Activated CD4-positive, alpha-beta T cell treated with anti-CD3 and anti-CD28 coated beads, Interleukin-2, Interleukin-6, amounts not matched to agents 100 ng/mL and 50 ng/mL, durations not matched to agents 16 hours and 8 hours (primary cell): ENCODE data around the gene EAF1.

Experiments
- DNase-seq: peaks from one replicate; pipeline ENCODE4 v3.0.0-alpha.2; 2020

Gene EAF1

DNA sequence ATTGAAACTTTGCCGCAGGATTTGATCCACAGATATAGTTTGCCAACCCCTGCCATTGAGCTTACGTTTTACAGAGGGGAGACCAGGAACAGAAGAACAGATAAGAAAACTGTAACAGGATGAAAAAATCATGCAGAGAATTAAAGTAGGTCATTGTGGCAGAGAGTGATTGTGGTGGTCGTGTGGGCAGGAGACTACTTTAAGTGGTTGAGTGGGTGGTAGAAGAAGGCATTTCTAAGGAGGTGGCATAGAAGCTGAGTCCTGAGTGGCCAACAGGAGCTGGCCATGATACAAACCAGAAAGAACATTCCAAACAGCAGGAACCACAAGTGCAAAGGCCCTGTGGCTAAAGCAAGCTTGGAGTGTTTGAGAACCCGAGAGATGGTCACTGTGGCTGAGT, 59.6 kb downstream of the EAF1 start:
- no peak for DNase-seq

DNA sequence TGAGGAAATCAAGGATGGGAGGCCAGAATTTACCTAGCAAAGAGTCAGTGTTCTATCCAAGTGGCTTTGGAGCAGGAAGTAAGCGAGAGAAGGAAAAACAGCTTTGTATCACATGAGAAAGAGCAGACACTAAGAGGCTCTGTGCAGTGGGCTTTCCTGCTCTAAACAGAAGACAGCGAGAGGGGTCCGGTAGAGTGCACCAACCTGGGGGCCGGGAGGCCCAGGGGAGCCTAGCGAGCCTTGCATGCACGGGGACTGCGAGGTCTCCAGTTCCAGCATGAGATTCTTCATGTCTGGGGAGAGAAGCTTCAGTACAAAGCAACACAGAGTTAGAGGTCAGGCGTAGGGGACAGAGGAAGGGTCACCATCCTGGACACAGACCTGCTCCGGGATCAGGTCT, 60.6 kb downstream of the EAF1 start:
- DNase-seq, result no peak

DNA sequence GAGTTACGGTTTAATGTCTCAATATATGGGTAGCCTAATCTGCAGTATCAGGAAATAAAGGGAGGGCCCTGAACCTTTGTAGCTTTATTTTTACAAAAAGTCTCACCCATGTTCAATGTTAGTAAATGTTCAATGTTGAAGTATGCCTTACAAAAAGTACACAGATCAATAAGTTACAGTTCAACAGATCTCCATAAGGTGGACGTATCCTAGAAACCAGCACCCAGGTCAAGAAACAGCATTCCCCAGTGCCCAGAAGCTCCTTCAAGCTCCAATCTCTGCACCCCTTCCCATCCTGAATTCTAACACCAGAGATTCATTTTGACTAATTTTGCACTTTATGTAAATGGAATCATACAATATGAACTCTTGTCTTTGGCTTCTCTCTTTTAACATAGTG, 62.8 kb downstream of the EAF1 start:
- no peak for DNase-seq

- DNase-seq, result no peak
These were observed 63.7 kb downstream of the EAF1 start for GRCh38 chr3:15491143-15491542.
